Lung (tissue), 13 donors: ENCODE measurements around the gene ONECUT3. TPM values are rescaled to one million over a fixed set of nuclear protein-coding genes. Genes with fewer than 3 reads are reported as not detected.

Experiments used
- ATAC-seq: fragments of 200-7000 bp; cut with Tn5 transposase; one replicate; pipeline ENCODE4 v1.9.1; 2020; ENCODE audit warnings: moderate number of reproducible peaks; ENCODE audit not compliant: insufficient read depth, low FRiP score
- DNase-seq, 3 donors: peaks; one replicate each; pipeline ENCODE4 v3.0.0-alpha.2; 2013 to 2017
- H3K27ac ChIP-seq, 2 donors: one replicate each; pipeline ENCODE4 v1.5.1; 2013; ENCODE audit warnings: mild to moderate bottlenecking in 2 of 2, moderate library complexity in 2 of 2, control low read depth in 1 of 2, inconsistent platforms in 1 of 2, low read depth in 1 of 2, low read length in 1 of 2
- H3K27me3 ChIP-seq, 3 donors: one replicate each; pipeline ENCODE4 v1.5.1; 2013; ENCODE audit warnings: low read length in 2 of 3; ENCODE audit not compliant: control insufficient read depth in 3 of 3, insufficient read depth in 3 of 3
- H3K36me3 ChIP-seq, 4 donors: one replicate each; pipeline ENCODE4 v1.5.1; 2013; ENCODE audit warnings: low read length in 4 of 4, mild to moderate bottlenecking in 1 of 4, moderate library complexity in 1 of 4; ENCODE audit not compliant: control insufficient read depth in 4 of 4, insufficient read depth in 4 of 4
- H3K4me1 ChIP-seq, 5 donors: one replicate each; pipeline ENCODE4 v1.5.1; 2013; ENCODE audit warnings: low read length in 5 of 5, mild to moderate bottlenecking in 2 of 5, moderate library complexity in 1 of 5; ENCODE audit not compliant: control insufficient read depth in 5 of 5, insufficient read depth in 5 of 5
- H3K4me3 ChIP-seq: one replicate; pipeline ENCODE4 v1.5.1; 2013; ENCODE audit warnings: mild to moderate bottlenecking, control low read depth, moderate library complexity
- H3K9ac ChIP-seq, 2 donors: one replicate each; pipeline ENCODE4 v1.5.1; 2013; ENCODE audit warnings: low read length in 2 of 2, control low read depth in 1 of 2; ENCODE audit not compliant: insufficient read depth in 1 of 2
- H3K9me3 ChIP-seq, 4 donors: one replicate each; pipeline ENCODE4 v1.5.1; 2013; ENCODE audit warnings: low read length in 3 of 4, mild to moderate bottlenecking in 1 of 4, moderate library complexity in 1 of 4; ENCODE audit not compliant: control insufficient read depth in 4 of 4, insufficient read depth in 3 of 4
- WGBS, 2 donors: extraction: QIAGEN DNeasy Blood & Tissue Kit; methylation state at CpG; one replicate each; pipeline ENCODE4 v1.1.7; 2013; 5-methylcytosine and 5-hydroxymethylcytosine counted together
- polyA plus RNA-seq, 2 donors: library from polyadenylated mRNA; stranded (reverse); fragments of 200-250 nt; gene quantifications; one replicate each; pipeline ENCODE4 v1.2.1, GENCODE V29; 2013
- small RNA-seq: library from RNA; depleted of rRNA; stranded (forward); fragments of <200 nt; gene quantifications from one replicate; pipeline ENCODE3, GENCODE V24; 2014; ENCODE audit warnings: low replicate concordance
- total RNA-seq, 2 donors: library from RNA; depleted of rRNA in 1 of 2; stranded (reverse); fragments of >200 nt in 1 of 2; gene quantifications; one replicate each; pipeline ENCODE4 v1.2.1, GENCODE V29; 2014 to 2021
- TF ChIP-seq, protein P1 (sequence below): IDR thresholded peaks from 2 replicates; pipeline ENCODE4 v1.5.1; 2012; ENCODE audit warnings: mild to moderate bottlenecking; ENCODE audit errors: control extremely low read depth, extremely low read depth
- donor health status: control.
- donor health status: control.
- donor health status: Bipolar disorder and iron deficiency.
- donor health status: healthy.
- donor health status: DM: yes; HTN: yes; CAD: no.

ONECUT3 gene
- total and polyA plus RNA-seq, 4 donors = not detected

DNA sequence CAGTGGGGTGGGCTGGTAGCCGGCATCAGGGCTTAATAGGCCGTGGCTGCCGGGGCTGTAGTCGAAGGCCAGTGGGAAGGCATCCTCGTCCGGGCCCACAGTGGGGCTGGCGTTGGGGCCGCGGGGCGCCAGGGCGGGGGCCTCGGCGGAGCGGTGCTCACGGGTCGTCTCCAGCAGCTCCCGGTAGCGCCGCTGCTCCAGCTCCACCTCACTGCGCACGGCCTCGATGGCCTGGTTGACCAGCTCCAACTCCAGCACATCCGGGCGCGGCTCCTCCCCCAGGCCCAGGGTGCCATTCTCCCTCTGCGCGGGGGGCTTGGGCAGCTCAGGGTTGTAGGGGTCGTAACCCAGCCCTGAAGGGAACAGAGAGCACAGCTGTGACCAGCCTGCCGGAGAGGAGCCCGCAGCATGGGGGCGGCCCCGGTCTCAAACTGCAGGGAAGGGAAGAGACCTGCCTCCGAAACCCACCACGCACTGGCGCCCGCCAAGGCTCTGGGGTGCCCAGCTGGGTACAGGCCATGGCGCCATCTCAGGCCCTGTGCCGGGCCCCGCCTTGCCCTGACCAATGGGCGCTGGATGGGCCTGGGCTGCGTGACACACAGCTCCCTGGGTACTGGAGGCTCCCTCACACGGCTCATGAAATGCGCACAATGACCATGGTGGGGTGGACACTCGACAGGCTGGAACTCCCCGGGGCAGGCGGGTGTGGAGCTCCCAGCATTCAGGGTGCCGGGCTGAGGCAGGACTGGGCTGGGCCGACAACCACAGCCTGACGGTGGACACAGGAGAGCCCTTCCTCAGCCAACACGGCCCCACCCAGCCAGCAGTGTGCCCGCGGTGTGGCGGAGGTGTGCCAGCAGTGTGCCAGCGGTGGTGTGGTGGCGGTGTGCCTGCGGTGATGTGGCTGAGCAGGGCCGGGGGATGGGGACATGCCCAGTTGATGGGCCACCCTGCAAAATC, 75.3 kb downstream of the ONECUT3 start:
- TF ChIP-seq, protein P1, sequence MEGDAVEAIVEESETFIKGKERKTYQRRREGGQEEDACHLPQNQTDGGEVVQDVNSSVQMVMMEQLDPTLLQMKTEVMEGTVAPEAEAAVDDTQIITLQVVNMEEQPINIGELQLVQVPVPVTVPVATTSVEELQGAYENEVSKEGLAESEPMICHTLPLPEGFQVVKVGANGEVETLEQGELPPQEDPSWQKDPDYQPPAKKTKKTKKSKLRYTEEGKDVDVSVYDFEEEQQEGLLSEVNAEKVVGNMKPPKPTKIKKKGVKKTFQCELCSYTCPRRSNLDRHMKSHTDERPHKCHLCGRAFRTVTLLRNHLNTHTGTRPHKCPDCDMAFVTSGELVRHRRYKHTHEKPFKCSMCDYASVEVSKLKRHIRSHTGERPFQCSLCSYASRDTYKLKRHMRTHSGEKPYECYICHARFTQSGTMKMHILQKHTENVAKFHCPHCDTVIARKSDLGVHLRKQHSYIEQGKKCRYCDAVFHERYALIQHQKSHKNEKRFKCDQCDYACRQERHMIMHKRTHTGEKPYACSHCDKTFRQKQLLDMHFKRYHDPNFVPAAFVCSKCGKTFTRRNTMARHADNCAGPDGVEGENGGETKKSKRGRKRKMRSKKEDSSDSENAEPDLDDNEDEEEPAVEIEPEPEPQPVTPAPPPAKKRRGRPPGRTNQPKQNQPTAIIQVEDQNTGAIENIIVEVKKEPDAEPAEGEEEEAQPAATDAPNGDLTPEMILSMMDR = no peak
- Histone ChIP-seq H3K4me3 (no peak overlapping the region), H3K4me1 (peaks cover 0 to 3% (median 0%) of the 10 kb centered on the region in 5 donors), H3K27me3 (no peaks in the 10 kb centered on the region), H3K36me3 (peaks cover 0 to 43% (median 0%) of the 10 kb centered on the region in 4 donors), H3K9me3 (no peaks in the 10 kb centered on the region), H3K27ac (no peak overlapping the region), H3K9ac (no peak overlapping the region)
- ATAC-seq (no peak), DNase-seq (no peak)
- 94 to 95% methylated on average over 57 of the region's 57 CpGs for WGBS, 2 donors

DNA sequence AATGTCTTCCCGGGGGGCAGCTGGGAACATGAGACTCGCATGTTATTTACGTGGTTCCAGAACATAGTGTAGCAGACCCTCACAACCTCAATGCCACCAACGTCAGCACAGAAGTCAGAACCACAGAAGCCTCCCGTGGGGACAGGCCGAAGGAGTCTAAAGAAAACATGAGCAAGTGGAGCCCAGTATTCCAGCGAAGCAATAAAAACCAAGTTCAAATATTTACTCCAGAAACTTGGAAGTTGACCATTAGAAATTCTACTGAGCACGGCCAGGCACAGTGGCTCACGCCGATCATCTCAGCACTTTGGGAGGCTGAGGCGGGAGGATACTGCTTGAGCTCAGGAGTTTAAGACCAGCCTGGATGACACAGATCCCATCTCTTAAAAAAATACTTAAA, 76.7 kb downstream of the ONECUT3 start:
- DNase-seq (no peak), ATAC-seq (no peak)
- TF ChIP-seq, protein P1 = no peak
- 92 to 95% methylated on average over 11 of the region's 11 CpGs for WGBS, 2 donors
- no peaks in the 10 kb centered on the region for H3K9me3 ChIP-seq
- H3K27ac ChIP-seq = no peak overlapping the region
- peaks cover 0 to 3% (median 0%) of the 10 kb centered on the region in 5 donors for H3K4me1 ChIP-seq
- H3K27me3 ChIP-seq = no peaks in the 10 kb centered on the region
- no peak overlapping the region for H3K9ac ChIP-seq
- no peak overlapping the region for H3K4me3 ChIP-seq
- peaks cover 0 to 35% (median 0%) of the 10 kb centered on the region in 4 donors for H3K36me3 ChIP-seq

- H3K4me1 ChIP-seq = peaks cover 0 to 3% (median 0%) of the 10 kb centered on the region in 5 donors
- peaks cover 0 to 35% (median 0%) of the 10 kb centered on the region in 4 donors for H3K36me3 ChIP-seq
- no peaks in the 10 kb centered on the region for H3K27me3 ChIP-seq
- no peak overlapping the region for H3K27ac ChIP-seq
- no peak for ATAC-seq
- TF ChIP-seq, protein P1 = no peak
- no peak overlapping the region for H3K4me3 ChIP-seq
- no peak overlapping the region for H3K9ac ChIP-seq
- no peak for DNase-seq
- WGBS, 2 donors = 84 to 85% methylated on average over 15 of the region's 15 CpGs
- H3K9me3 ChIP-seq = no peaks in the 10 kb centered on the region
Observed at GRCh38 chr19:1830568-1830967, 77.3 kb downstream of the ONECUT3 start.

Small RNA genes within 50 kb of the gene (small RNA-seq; reads per million reads assigned to genes)
- gene RF00017 = not detected

Other genes starting within 250 kb of the ONECUT3 start
- 1 to 10 TPM in 1 of 2 donors, under 1 TPM in 1; 0.97 to 2.8 TPM for gene ADAMTSL5, start 240.5 kb upstream of the ONECUT3 start, total RNA-seq
- 1 to 10 TPM; 1.4 to 1.5 TPM for gene ADAMTSL5, start 240.5 kb upstream of the ONECUT3 start, polyA plus RNA-seq
- gene PLK5, start 229.4 kb upstream of the ONECUT3 start, total RNA-seq = not detected
- under 1 TPM in 1 of 2 donors, not detected in 1; 0.09 TPM for gene PLK5, start 229.4 kb upstream of the ONECUT3 start, polyA plus RNA-seq
- 10 to 100 TPM; 31.0 to 33.9 TPM for gene MEX3D, start 185.2 kb upstream of the ONECUT3 start, total RNA-seq
- 1 to 10 TPM; 4.8 to 8.6 TPM for gene MEX3D, start 185.2 kb upstream of the ONECUT3 start, polyA plus RNA-seq
- gene MBD3, start 160.6 kb upstream of the ONECUT3 start, total RNA-seq = 100 to 1,000 TPM in 1 of 2 donors, 10 to 100 TPM in 1; 48.1 to 102 TPM
- 100 to 1,000 TPM in 1 of 2 donors, 10 to 100 TPM in 1; 74.8 to 129 TPM for gene MBD3, start 160.6 kb upstream of the ONECUT3 start, polyA plus RNA-seq
- 100 to 1,000 TPM in 1 of 2 donors, 10 to 100 TPM in 1; 35.4 to 225 TPM for gene UQCR11, start 148.0 kb upstream of the ONECUT3 start, total RNA-seq
- gene UQCR11, start 148.0 kb upstream of the ONECUT3 start, polyA plus RNA-seq = 100 to 1,000 TPM; 122 to 131 TPM
- 10 to 100 TPM; 50.2 to 58.1 TPM for gene TCF3, start 100.9 kb upstream of the ONECUT3 start, total RNA-seq
- 10 to 100 TPM; 36.9 to 40.1 TPM for gene TCF3, start 100.9 kb upstream of the ONECUT3 start, polyA plus RNA-seq
- gene ATP8B3, start 58.8 kb downstream of the ONECUT3 start, total RNA-seq = 1 to 10 TPM; 2.2 to 2.4 TPM
- gene ATP8B3, start 58.8 kb downstream of the ONECUT3 start, polyA plus RNA-seq = 1 to 10 TPM in 1 of 2 donors, under 1 TPM in 1; 0.69 to 1.3 TPM
- 10 to 100 TPM; 15.6 to 40.3 TPM for gene REXO1, start 95.0 kb downstream of the ONECUT3 start, total RNA-seq
- gene REXO1, start 95.0 kb downstream of the ONECUT3 start, polyA plus RNA-seq = 10 to 100 TPM; 22.3 to 32.0 TPM
- gene KLF16, start 110.1 kb downstream of the ONECUT3 start, total RNA-seq = 10 to 100 TPM in 1 of 2 donors, 1 to 10 TPM in 1; 3.3 to 25.6 TPM
- 10 to 100 TPM; 13.8 to 17.8 TPM for gene KLF16, start 110.1 kb downstream of the ONECUT3 start, polyA plus RNA-seq
- gene ABHD17A, start 132.0 kb downstream of the ONECUT3 start, total RNA-seq = 10 to 100 TPM; 68.8 to 84.9 TPM
- 100 to 1,000 TPM in 1 of 2 donors, 10 to 100 TPM in 1; 97.0 to 110 TPM for gene ABHD17A, start 132.0 kb downstream of the ONECUT3 start, polyA plus RNA-seq
- 10 to 100 TPM in 1 of 2 donors, 1 to 10 TPM in 1; 4.0 to 11.9 TPM for gene ADAT3, start 151.9 kb downstream of the ONECUT3 start, total RNA-seq
- gene ADAT3, start 151.9 kb downstream of the ONECUT3 start, polyA plus RNA-seq = 1 to 10 TPM; 6.4 to 7.2 TPM
- gene SCAMP4, start 151.9 kb downstream of the ONECUT3 start, total RNA-seq = 10 to 100 TPM; 63.4 to 86.6 TPM
- 10 to 100 TPM; 45.7 to 49.1 TPM for gene SCAMP4, start 151.9 kb downstream of the ONECUT3 start, polyA plus RNA-seq
- 10 to 100 TPM; 50.0 to 74.4 TPM for gene CSNK1G2, start 187.7 kb downstream of the ONECUT3 start, total RNA-seq
- gene CSNK1G2, start 187.7 kb downstream of the ONECUT3 start, polyA plus RNA-seq = 10 to 100 TPM; 67.1 to 80.2 TPM